ENCODE data around the gene KCNF1.

GRCh38 chr2:10876394-10876793, 35.3 kb upstream of the KCNF1 start:
- no peak for TF ChIP-seq TAF1 (IDR thresholded peaks at IDR 0.05; ENCODE audit: low read depth)
- no peak for TF ChIP-seq CTCF (IDR thresholded peaks at IDR 0.05; ENCODE audit: poor library complexity, severe bottlenecking)
- no peak for TF ChIP-seq REST (IDR thresholded peaks at IDR 0.05; ENCODE audit: borderline replicate concordance)
- no peak for TF ChIP-seq EZH2 (IDR thresholded peaks at IDR 0.05; ENCODE audit: borderline replicate concordance, insufficient read depth, low read length, poor library complexity, severe bottlenecking)
- no peak for TF ChIP-seq MXI1 (conservative IDR thresholded peaks at IDR 0.05; ENCODE audit: poor library complexity, severe bottlenecking)
- TF ChIP-seq EP300 (conservative IDR thresholded peaks at IDR 0.05; ENCODE audit: poor library complexity, severe bottlenecking), result no peak
- TF ChIP-seq POLR2AphosphoS5 (IDR thresholded peaks at IDR 0.05), result no peak
- TF ChIP-seq RAD21 (conservative IDR thresholded peaks at IDR 0.05), result no peak
- no peak for TF ChIP-seq SMC3 (conservative IDR thresholded peaks at IDR 0.05; ENCODE audit: poor library complexity)
